ENCODE measurements around the gene SNAP23.

Gene SNAP23

GRCh38 chr15:42493679-42494078 lies 1.8 kb upstream of the SNAP23 start:
- H3K27ac ChIP-seq: no peak overlapping the region
- POLR2A ChIA-PET (ENCODE audit: low non-redundant PET): no interaction called here
- TF ChIP-seq CTCF (conservative IDR thresholded peaks at IDR 0.05; ENCODE audit: low read depth): no peak
- CTCF ChIA-PET: no interaction called here
- no peak for DNase-seq (ENCODE audit: low spot score)

GRCh38 chr15:42494998-42495360 lies 455 bp upstream of the SNAP23 start:
- CTCF ChIA-PET: no interaction called here
- POLR2A ChIA-PET (ENCODE audit: low non-redundant PET): interaction anchor here (0.7 kb wide), 1 partner anchor 222 kb away, joined by 3 read pairs; the partner anchor contains the start of genes GANC and TMEM87A
- DNase-seq (ENCODE audit: low spot score): peak; percentile 57
- peak overlapping the region; percentile 79 for H3K27ac ChIP-seq
- TF ChIP-seq CTCF (conservative IDR thresholded peaks at IDR 0.05; ENCODE audit: low read depth): no peak

- TF ChIP-seq CTCF (conservative IDR thresholded peaks at IDR 0.05; ENCODE audit: low read depth): no peak
- CTCF ChIA-PET: interaction anchor here (0.6 to 0.9 kb wide), 2 partner anchors 32 to 66 kb away, joined by 3 read pairs; no protein-coding TSS in a partner anchor
- H3K27ac ChIP-seq: peak overlapping the region; percentile 68
- POLR2A ChIA-PET (ENCODE audit: low non-redundant PET): interaction anchor here (0.8 kb wide), 1 partner anchor 50 kb away, joined by 3 read pairs; no protein-coding TSS in a partner anchor
- DNase-seq (ENCODE audit: low spot score): no peak
These were observed 3.0 kb downstream of the SNAP23 start for GRCh38 chr15:42498212-42499068.

- ChIA-PET POLR2A (ENCODE audit: low non-redundant PET) (no interaction called here), CTCF (interaction anchor here (0.6 kb wide), 1 partner anchor 9 kb away, joined by 3 read pairs; the partner anchor contains the start of gene ZNF106)
- DNase-seq (ENCODE audit: low spot score): no peak
- TF ChIP-seq CTCF (conservative IDR thresholded peaks at IDR 0.05; ENCODE audit: low read depth): no peak
- peak overlapping the region; percentile 68 for H3K27ac ChIP-seq
These were observed 4.6 kb downstream of the SNAP23 start for GRCh38 chr15:42499858-42500609.

- TF ChIP-seq CTCF (conservative IDR thresholded peaks at IDR 0.05; ENCODE audit: low read depth): no peak
- CTCF ChIA-PET: no interaction called here
- H3K27ac ChIP-seq: no peak overlapping the region
- no peak for DNase-seq (ENCODE audit: low spot score)
- POLR2A ChIA-PET (ENCODE audit: low non-redundant PET): no interaction called here
These were observed 7.0 kb downstream of the SNAP23 start for GRCh38 chr15:42502477-42502876.

- no peak overlapping the region for H3K27ac ChIP-seq
- no peak for DNase-seq (ENCODE audit: low spot score)
- no peak for TF ChIP-seq CTCF (conservative IDR thresholded peaks at IDR 0.05; ENCODE audit: low read depth)
- ChIA-PET POLR2A (ENCODE audit: low non-redundant PET) (no interaction called here), CTCF (interaction anchor here (0.6 to 0.7 kb wide), 3 partner anchors 14 to 342 kb away, joined by 3 to 4 read pairs (median 4); no protein-coding TSS in a partner anchor)
These were observed 8.4 kb downstream of the SNAP23 start for GRCh38 chr15:42503825-42504224.
